ENCODE measurements around the gene CIITA.

The CIITA gene

GRCh38 chr16:10968498-10968897 lies 91.5 kb downstream of the CIITA start:
- no peak for TF ChIP-seq CTCF (conservative IDR thresholded peaks at IDR 0.05; ENCODE audit: low read depth, low read length)
- no peak for DNase-seq (ENCODE audit: low read depth)
- no peak overlapping the region for H3K4me3 ChIP-seq (ENCODE audit: low read depth, low read length)

GRCh38 chr16:10969615-10970014 lies 92.6 kb downstream of the CIITA start:
- no peak for DNase-seq (ENCODE audit: low read depth)
- TF ChIP-seq CTCF (conservative IDR thresholded peaks at IDR 0.05; ENCODE audit: low read depth, low read length), result no peak
- H3K4me3 ChIP-seq (ENCODE audit: low read depth, low read length), result no peak overlapping the region

GRCh38 chr16:10970065-10970464 lies 93.1 kb downstream of the CIITA start:
- no peak for DNase-seq (ENCODE audit: low read depth)
- H3K4me3 ChIP-seq (ENCODE audit: low read depth, low read length), result no peak overlapping the region
- no peak for TF ChIP-seq CTCF (conservative IDR thresholded peaks at IDR 0.05; ENCODE audit: low read depth, low read length)

- H3K4me3 ChIP-seq (ENCODE audit: low read depth, low read length), result no peak overlapping the region
- peak; percentile 91 for DNase-seq (ENCODE audit: low read depth)
- TF ChIP-seq CTCF (conservative IDR thresholded peaks at IDR 0.05; ENCODE audit: low read depth, low read length), result peak; percentile 78
These were observed 94.6 kb downstream of the CIITA start for GRCh38 chr16:10971560-10971961.

GRCh38 chr16:10972108-10972818 lies 95.3 kb downstream of the CIITA start:
- no peak for DNase-seq (ENCODE audit: low read depth)
- no peak for TF ChIP-seq CTCF (conservative IDR thresholded peaks at IDR 0.05; ENCODE audit: low read depth, low read length)
- no peak overlapping the region for H3K4me3 ChIP-seq (ENCODE audit: low read depth, low read length)

GRCh38 chr16:10972819-10973464 lies 95.9 kb downstream of the CIITA start:
- no peak for TF ChIP-seq CTCF (conservative IDR thresholded peaks at IDR 0.05; ENCODE audit: low read depth, low read length)
- H3K4me3 ChIP-seq (ENCODE audit: low read depth, low read length), result no peak overlapping the region
- DNase-seq (ENCODE audit: low read depth), result no peak

GRCh38 chr16:10976634-10977033 lies 99.6 kb downstream of the CIITA start:
- TF ChIP-seq CTCF (conservative IDR thresholded peaks at IDR 0.05; ENCODE audit: low read depth, low read length), result no peak
- no peak overlapping the region for H3K4me3 ChIP-seq (ENCODE audit: low read depth, low read length)
- no peak for DNase-seq (ENCODE audit: low read depth)
